ENCODE results near the gene FLNC.

DNA sequence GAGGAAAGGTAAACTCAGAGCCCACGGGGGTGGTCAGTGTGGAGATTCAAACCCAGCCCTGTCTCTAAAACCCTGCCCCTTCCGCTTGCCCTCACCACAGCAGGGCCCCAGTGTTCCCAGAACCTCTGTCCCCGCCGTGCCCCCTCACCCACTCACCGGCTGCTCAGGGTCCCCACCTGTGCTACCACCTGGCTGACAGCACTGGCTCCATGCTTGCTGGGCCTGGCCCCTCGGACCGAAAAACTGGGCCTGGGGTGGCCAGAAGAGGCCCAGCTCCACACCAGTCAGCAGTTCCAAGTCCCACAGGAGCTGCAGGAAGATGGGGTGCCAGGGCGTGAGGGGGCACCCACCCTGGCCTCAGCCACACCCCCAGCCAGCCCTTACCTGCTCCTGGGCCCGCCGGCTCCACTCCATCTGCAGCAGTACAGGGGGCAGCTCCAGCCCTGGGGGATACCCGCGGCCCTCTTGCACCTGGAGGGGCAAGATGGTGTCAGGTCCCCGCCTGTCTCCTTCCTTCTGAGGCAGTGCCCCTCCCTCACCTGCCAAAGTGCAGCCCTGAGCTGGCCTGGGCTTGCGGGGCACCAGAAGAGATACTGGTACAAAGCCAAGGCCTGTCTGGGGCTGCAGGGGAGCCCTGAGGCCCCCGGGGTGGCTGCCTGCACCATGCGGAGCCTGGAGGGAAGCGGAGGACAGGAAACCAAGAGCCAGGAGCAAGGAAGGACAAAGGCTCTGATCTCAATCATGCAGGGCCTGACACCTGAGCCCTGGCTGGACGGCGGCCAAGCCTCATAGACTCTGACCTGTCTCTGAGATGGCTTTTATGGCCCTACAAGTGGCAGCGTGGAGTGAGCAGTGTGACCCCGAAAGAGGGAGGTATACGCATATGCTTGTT is 44.2 kb downstream of the FLNC start:
- no peak for TF ChIP-seq POLR2A (IDR thresholded peaks at IDR 0.05; ENCODE audit: low read length)
- no peak for TF ChIP-seq GATA1 (IDR thresholded peaks at IDR 0.05; ENCODE audit: low read depth, low read length)

Measured in erythroblast (primary cell).